PC-9 (cell line): ENCODE data around the gene TTC23. TPM values are rescaled to one million over a fixed set of nuclear protein-coding genes. Genes with fewer than 3 reads are reported as not detected.

Experiments used
- BruUV-seq: library from RNA; stranded (reverse); fragments of 400-500 nt; replicated peaks from 2 replicates; lab custom pipeline; 2021; lab: Mats Ljungman, UMichigan
- CTCF ChIA-PET: fragments of 300-600 bp; sonication (Branson Sonifier 250); formaldehyde crosslinking; loops from one replicate; lab custom pipeline; 2022; ENCODE audit warnings: antibody characterized with exemption; lab: Charles Lee
- POLR2A ChIA-PET: fragments of 300-600 bp; sonication (Branson Sonifier 250); formaldehyde crosslinking; loops from one replicate; lab custom pipeline; 2022; ENCODE audit warnings: antibody characterized with exemption; ENCODE audit not compliant: unreplicated experiment; lab: Charles Lee
- DNase-seq, 2 experiments: peaks; one replicate each; pipeline versions ENCODE4 v3.0.0 to v3.0.0-alpha.2; 2015 to 2022; ENCODE audit warnings: mixed read lengths in 1 of 2
- H2AFZ ChIP-seq: fragments of 200-600 bp; sonication (generic); 2 replicates; pipeline ENCODE4 v1.8.1; 2017; ENCODE audit warnings: antibody characterized with exemption
- H3F3A ChIP-seq: fragments of 200-600 bp; sonication (generic); 2 replicates; pipeline ENCODE4 v1.8.1; 2017; ENCODE audit warnings: antibody characterized with exemption, mild to moderate bottlenecking, low read depth; ENCODE audit not compliant: insufficient read depth
- H3K27ac ChIP-seq: fragments of 200-600 bp; sonication (generic); 2 replicates; pipeline ENCODE4 v1.6.1; 2016; ENCODE audit warnings: mixed run types
- H3K27me3 ChIP-seq: fragments of 200-600 bp; sonication (generic); 2 replicates; pipeline ENCODE4 v1.6.1; 2016; ENCODE audit warnings: low read depth, mixed run types; ENCODE audit not compliant: insufficient read depth
- H3K36me3 ChIP-seq: fragments of 200-600 bp; sonication (generic); 2 replicates; pipeline ENCODE4 v1.6.1; 2016; ENCODE audit warnings: low read depth, mixed run types
- H3K4me1 ChIP-seq: fragments of 200-600 bp; sonication (generic); replicated peaks from 2 replicates; pipeline ENCODE4 v1.6.1; 2016; ENCODE audit warnings: mixed run types; ENCODE audit not compliant: insufficient read depth
- H3K4me2 ChIP-seq: fragments of 200-600 bp; sonication (generic); 2 replicates; pipeline ENCODE4 v1.6.1; 2017; ENCODE audit warnings: mixed run types
- H3K4me3 ChIP-seq: fragments of 200-600 bp; sonication (generic); 2 replicates; pipeline ENCODE4 v1.6.1; 2016; ENCODE audit warnings: mixed run types
- H3K79me2 ChIP-seq: fragments of 200-600 bp; sonication (generic); 2 replicates; pipeline ENCODE4 v1.6.1; 2017; ENCODE audit warnings: low read depth, mixed run types
- H3K9me2 ChIP-seq: fragments of 200-600 bp; sonication (generic); 2 replicates; pipeline ENCODE4 v1.8.1; 2017; ENCODE audit warnings: mild to moderate bottlenecking; ENCODE audit not compliant: insufficient read depth
- H3K9me3 ChIP-seq: fragments of 200-600 bp; sonication (generic); 2 replicates; pipeline ENCODE4 v1.8.1; 2016; ENCODE audit warnings: low read depth; ENCODE audit not compliant: insufficient read depth
- H4K20me1 ChIP-seq: fragments of 200-600 bp; sonication (generic); 2 replicates; pipeline ENCODE4 v1.8.1; 2017; ENCODE audit not compliant: insufficient read depth
- EZH2 ChIP-seq: fragments of 200-600 bp; sonication (generic); IDR thresholded peaks from 2 replicates; pipeline ENCODE4 v1.8.0; 2017; ENCODE audit warnings: antibody characterized with exemption, low read depth
- intact Hi-C: fragments of 100-400 bp; cut with micrococcal nuclease; formaldehyde crosslinking; loops from one replicate; pipeline ENCODE4 v1.10.0; 2022; ENCODE audit not compliant: unreplicated experiment
- total RNA-seq: library from RNA; stranded (reverse); gene quantifications from 2 replicates; pipeline ENCODE4 v1.2.3, GENCODE V29; 2021
- TF ChIP-seq, protein P1 (sequence below): fragments of 200-600 bp; sonication (generic); conservative IDR thresholded peaks from 2 replicates; pipeline ENCODE4 v1.6.1; 2017; ENCODE audit warnings: mixed run types, antibody characterized with exemption, mild to moderate bottlenecking, moderate library complexity

TTC23 gene
- total RNA-seq, 1 experiment from 2014 or later, result 18.4 TPM

DNA sequence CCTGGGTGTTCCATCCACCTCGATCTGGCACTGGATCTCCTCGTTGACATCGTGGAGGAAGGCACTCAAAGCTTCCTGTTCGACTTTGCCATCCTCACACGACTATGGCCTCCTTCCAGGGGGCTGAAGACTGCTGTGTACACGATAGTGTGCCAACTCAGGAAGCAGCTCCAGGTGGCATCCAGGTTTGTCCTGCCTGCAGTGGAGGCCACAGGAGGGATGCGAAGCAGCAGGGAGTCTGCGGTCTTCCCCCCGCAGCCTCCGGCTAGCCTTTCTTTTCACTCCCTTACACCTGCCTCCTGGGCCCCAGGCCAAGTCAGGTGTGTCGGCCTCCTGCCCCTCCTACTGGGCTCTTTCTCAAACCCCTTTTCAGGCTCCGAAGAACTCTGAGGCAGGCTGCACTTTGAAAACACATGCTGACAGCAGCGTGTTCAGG lies 112.3 kb downstream of the TTC23 start:
- no peaks in the 10 kb centered on the region for H3K9me2 ChIP-seq
- CTCF ChIA-PET, result no interaction called here
- H3K36me3 ChIP-seq, result no peaks in the 10 kb centered on the region
- no peaks in the 10 kb centered on the region for H3K27me3 ChIP-seq
- H3K27ac ChIP-seq, result no peak overlapping the region
- no peaks in the 10 kb centered on the region for H3K9me3 ChIP-seq
- no peaks in the 10 kb centered on the region; the same call in 1 of the 2 replicates for H3K4me1 ChIP-seq
- H3F3A ChIP-seq, result no peaks in the 10 kb centered on the region
- no peak overlapping the region for H3K4me2 ChIP-seq
- no peaks in the 10 kb centered on the region for H4K20me1 ChIP-seq
- H2AFZ ChIP-seq, result no peak overlapping the region
- BruUV-seq, result no TSS peak
- no peak for DNase-seq
- POLR2A ChIA-PET, result no interaction called here
- H3K79me2 ChIP-seq, result no peaks in the 10 kb centered on the region
- TF ChIP-seq, protein P1, sequence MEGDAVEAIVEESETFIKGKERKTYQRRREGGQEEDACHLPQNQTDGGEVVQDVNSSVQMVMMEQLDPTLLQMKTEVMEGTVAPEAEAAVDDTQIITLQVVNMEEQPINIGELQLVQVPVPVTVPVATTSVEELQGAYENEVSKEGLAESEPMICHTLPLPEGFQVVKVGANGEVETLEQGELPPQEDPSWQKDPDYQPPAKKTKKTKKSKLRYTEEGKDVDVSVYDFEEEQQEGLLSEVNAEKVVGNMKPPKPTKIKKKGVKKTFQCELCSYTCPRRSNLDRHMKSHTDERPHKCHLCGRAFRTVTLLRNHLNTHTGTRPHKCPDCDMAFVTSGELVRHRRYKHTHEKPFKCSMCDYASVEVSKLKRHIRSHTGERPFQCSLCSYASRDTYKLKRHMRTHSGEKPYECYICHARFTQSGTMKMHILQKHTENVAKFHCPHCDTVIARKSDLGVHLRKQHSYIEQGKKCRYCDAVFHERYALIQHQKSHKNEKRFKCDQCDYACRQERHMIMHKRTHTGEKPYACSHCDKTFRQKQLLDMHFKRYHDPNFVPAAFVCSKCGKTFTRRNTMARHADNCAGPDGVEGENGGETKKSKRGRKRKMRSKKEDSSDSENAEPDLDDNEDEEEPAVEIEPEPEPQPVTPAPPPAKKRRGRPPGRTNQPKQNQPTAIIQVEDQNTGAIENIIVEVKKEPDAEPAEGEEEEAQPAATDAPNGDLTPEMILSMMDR, result no peak
- no peak for TF ChIP-seq EZH2
- no peak overlapping the region for H3K4me3 ChIP-seq
- intact Hi-C loops, result no loop called here

DNA sequence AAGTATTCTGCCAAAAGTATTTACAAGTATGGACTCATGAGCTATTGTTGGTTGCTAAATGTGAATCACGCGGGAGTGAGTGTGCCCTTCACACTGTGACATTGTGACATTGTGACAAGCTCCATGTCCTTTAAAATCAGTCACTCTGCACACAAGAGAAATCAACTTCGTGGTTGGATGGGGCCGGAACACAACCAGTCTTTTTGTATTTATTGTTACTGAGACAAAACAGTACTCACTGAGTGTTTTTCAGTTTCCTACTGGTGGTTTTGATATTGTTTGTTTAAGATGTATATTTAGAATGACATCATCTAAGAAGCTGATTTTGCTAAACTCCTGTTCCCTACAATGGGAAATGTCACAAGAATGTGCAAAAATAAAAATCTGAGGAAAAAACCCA lies 114.2 kb downstream of the TTC23 start:
- no peak for DNase-seq
- CTCF ChIA-PET, result no interaction called here
- no peak overlapping the region for H2AFZ ChIP-seq

DNA sequence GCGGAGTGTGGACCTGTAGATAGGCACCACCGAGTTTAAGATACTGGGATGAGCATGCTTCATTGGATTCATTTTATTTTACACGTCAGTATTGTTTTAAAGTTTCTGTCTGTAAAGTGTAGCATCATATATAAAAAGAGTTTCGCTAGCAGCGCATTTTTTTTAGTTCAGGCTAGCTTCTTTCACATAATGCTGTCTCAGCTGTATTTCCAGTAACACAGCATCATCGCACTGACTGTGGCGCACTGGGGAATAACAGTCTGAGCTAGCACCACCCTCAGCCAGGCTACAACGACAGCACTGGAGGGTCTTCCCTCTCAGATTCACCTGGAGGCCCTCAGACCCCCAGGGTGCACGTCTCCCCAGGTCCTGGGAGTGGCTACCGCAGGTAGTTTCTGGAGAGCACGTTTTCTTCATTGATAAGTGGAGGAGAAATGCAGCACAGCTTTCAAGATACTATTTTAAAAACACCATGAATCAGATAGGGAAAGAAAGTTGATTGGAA lies 115.0 kb downstream of the TTC23 start:
- H2AFZ ChIP-seq, result no peak overlapping the region
- CTCF ChIA-PET, result interaction anchor here (1.1 kb wide), 1 partner anchor 34 kb away, joined by 5 read pairs; no protein-coding TSS in a partner anchor
- no TSS peak for BruUV-seq
- no peak overlapping the region for H3K4me3 ChIP-seq
- H3K4me1 ChIP-seq, result peaks cover 1% of the 10 kb centered on the region
- H3K27me3 ChIP-seq, result no peaks in the 10 kb centered on the region
- no peaks in the 10 kb centered on the region for H3K9me2 ChIP-seq
- intact Hi-C loops, result no loop called here
- H3F3A ChIP-seq, result no peaks in the 10 kb centered on the region
- POLR2A ChIA-PET, result interaction anchor here (0.7 kb wide), 1 partner anchor 589 kb away, joined by 5 read pairs; no protein-coding TSS in a partner anchor
- H3K79me2 ChIP-seq, result no peaks in the 10 kb centered on the region
- no peaks in the 10 kb centered on the region for H3K36me3 ChIP-seq
- no peaks in the 10 kb centered on the region for H4K20me1 ChIP-seq
- no peak overlapping the region for H3K27ac ChIP-seq
- TF ChIP-seq, protein P1, result no peak
- no peak for TF ChIP-seq EZH2
- DNase-seq, result no peak
- no peaks in the 10 kb centered on the region for H3K9me3 ChIP-seq
- no peak overlapping the region for H3K4me2 ChIP-seq

More for the DNA sequence above, 114.2 kb downstream of the TTC23 start:
- H3K9me2 ChIP-seq, result no peaks in the 10 kb centered on the region
- no TSS peak for BruUV-seq
- H3K27me3 ChIP-seq, result no peaks in the 10 kb centered on the region
- no peak overlapping the region for H3K4me2 ChIP-seq
- intact Hi-C loops, result no loop called here
- H3K4me3 ChIP-seq, result no peak overlapping the region
- H3K79me2 ChIP-seq, result no peaks in the 10 kb centered on the region
- POLR2A ChIA-PET, result no interaction called here
- no peaks in the 10 kb centered on the region; the same call in 1 of the 2 replicates for H3K4me1 ChIP-seq
- H3F3A ChIP-seq, result no peaks in the 10 kb centered on the region
- no peaks in the 10 kb centered on the region for H4K20me1 ChIP-seq
- no peaks in the 10 kb centered on the region for H3K36me3 ChIP-seq
- no peaks in the 10 kb centered on the region for H3K9me3 ChIP-seq
- TF ChIP-seq, protein P1, result no peak
- TF ChIP-seq EZH2, result no peak
- no peak overlapping the region for H3K27ac ChIP-seq
